ENCODE data around the gene GATAD2A.

Gene GATAD2A

GRCh38 chr19:19457671-19458070, 52.2 kb downstream of the GATAD2A start:
- no peak for TF ChIP-seq CTCF (IDR thresholded peaks at IDR 0.05; ENCODE audit: low read depth, low read length, missing control alignments)
- H3K4me3 ChIP-seq (ENCODE audit: low read depth, low read length) = no peak overlapping the region
- DNase-seq (ENCODE audit: low read depth) = no peak

GRCh38 chr19:19458110-19458816, 52.8 kb downstream of the GATAD2A start:
- no peak for TF ChIP-seq CTCF (IDR thresholded peaks at IDR 0.05; ENCODE audit: low read depth, low read length, missing control alignments)
- H3K4me3 ChIP-seq (ENCODE audit: low read depth, low read length) = no peak overlapping the region
- no peak for DNase-seq (ENCODE audit: low read depth)

DNA sequence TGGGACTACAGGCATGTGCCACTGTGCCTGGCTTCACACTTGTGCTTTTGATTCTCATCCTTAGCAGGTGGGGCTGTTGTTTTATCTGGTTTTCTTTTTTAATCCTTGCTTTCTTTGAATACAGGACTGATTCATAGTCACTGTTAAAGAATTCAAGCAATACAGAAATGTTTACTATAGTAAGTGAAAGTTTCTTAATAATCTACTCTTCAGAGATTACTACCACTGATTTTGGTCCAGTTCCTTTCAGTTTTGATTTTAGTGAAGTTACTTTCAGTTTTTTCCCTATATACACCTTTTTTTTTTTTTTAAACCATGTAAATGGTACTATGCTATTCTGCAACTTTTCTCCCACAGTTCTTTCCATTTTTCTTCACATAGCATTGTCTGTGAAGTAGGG, 53.6 kb downstream of the GATAD2A start:
- H3K4me3 ChIP-seq (ENCODE audit: low read depth, low read length) = no peak overlapping the region

GRCh38 chr19:19459707-19460251, 54.3 kb downstream of the GATAD2A start:
- TF ChIP-seq CTCF (IDR thresholded peaks at IDR 0.05; ENCODE audit: low read depth, low read length, missing control alignments) = no peak
- DNase-seq (ENCODE audit: low read depth) = no peak
- H3K4me3 ChIP-seq (ENCODE audit: low read depth, low read length) = 0 out of 2 replicates have a peak overlapping the region, but pooled peaks have one; percentile 5

More for the DNA sequence above, 53.6 kb downstream of the GATAD2A start:
- no peak for TF ChIP-seq CTCF (IDR thresholded peaks at IDR 0.05; ENCODE audit: low read depth, low read length, missing control alignments)
- DNase-seq (ENCODE audit: low read depth) = no peak

DNA sequence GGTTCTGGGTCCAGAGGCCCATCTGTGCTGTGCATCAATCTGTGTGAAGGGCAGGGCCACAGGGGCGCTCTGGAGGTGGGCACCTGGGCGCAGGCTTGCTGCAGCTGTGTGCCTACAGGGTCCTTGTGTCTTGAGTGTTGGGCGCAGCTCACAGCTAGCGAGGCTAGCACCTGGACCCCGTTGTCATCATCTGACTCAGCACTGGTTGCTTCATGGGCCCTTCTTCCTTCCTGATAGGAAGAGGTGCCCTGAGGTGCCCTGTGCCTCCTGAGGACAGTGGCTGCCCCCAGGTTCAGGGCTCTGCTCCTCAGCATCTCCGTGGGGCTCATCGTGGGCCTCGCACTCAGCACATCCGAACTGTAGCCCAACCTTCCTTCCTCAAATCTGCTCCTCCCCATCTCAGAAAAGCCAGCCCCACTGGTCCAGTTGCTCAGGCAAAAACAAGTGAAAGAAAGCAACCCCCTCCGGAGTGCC, 54.8 kb downstream of the GATAD2A start:
- TF ChIP-seq CTCF (IDR thresholded peaks at IDR 0.05; ENCODE audit: low read depth, low read length, missing control alignments) = no peak
- no peak for DNase-seq (ENCODE audit: low read depth)
- 0 out of 2 replicates have a peak overlapping the region, but pooled peaks have one; percentile 1 for H3K4me3 ChIP-seq (ENCODE audit: low read depth, low read length)

DNA sequence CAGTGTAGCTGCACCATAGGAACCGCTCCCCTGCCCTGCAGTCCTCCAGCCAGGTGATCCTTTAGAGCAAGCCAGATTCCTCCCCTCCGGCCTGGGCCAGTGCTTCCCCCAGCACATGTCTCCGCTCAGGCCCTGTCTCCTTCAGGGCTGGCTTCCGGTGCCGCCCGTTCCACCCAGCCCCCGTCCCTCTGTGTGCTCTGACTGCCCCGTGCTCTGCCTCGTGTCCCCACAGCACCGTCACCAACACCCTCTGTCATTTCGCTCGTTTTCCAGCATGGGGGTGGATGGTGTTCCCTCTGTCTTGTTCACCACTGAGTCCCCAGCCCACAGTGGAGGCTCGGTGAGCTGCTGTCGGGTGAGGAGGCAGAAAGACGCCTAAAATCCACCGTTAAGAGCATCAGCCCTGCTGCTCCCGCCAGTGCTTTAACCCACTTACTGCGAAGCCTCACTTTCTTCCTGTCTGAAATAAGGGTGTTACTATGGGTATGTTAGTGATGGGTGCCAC, 55.3 kb downstream of the GATAD2A start:
- H3K4me3 ChIP-seq (ENCODE audit: low read depth, low read length) = 0 out of 2 replicates have a peak overlapping the region, but pooled peaks have one; percentile 1
- no peak for TF ChIP-seq CTCF (IDR thresholded peaks at IDR 0.05; ENCODE audit: low read depth, low read length, missing control alignments)
- DNase-seq (ENCODE audit: low read depth) = no peak
